HepG2 (cell line): ENCODE measurements around the gene RPS6KL1. TPM values are rescaled to one million over a fixed set of nuclear protein-coding genes. Genes with fewer than 3 reads are reported as not detected.
A peak's percentile ranks its signal among the peaks of the same experiment; 100 is the strongest.

ENCODE experiments used
- ATAC-seq: fragments of 200-7000 bp; cut with Tn5 transposase; 3 replicates; pipeline ENCODE4 v1.9.1; 2020; ENCODE audit warnings: mild to moderate bottlenecking, moderate library complexity
- BruUV-seq: library from RNA; stranded (reverse); fragments of 400-500 nt; replicated peaks from 2 replicates; lab custom pipeline; 2021; lab: Mats Ljungman, UMichigan
- CTCF ChIA-PET: fragments of 300-600 bp; formaldehyde crosslinking; extraction: SDS; loops from one replicate; lab custom pipeline; 2021; ENCODE audit warnings: low total read pairs, inconsistent platforms, low intra/inter-chr PET ratio; lab: Yijun Ruan, JAX
- POLR2A ChIA-PET: fragments of 350-600 bp; sonication (Branson Sonifier 250); formaldehyde crosslinking; loops from one replicate; lab custom pipeline; 2020; ENCODE audit warnings: antibody characterized with exemption, inconsistent platforms; lab: Yijun Ruan, JAX
- DNase-seq: peaks from one replicate; pipeline ENCODE4 v3.0.0-alpha.2; 2015; ENCODE audit warnings: low spot score
- FAIRE-seq: peaks from 3 replicates; lab custom pipeline; 2011; peaks lifted over from hg19 to GRCh38; lab: Jason Lieb, UNC
- H2AFZ ChIP-seq: one replicate; pipeline ENCODE4 v1.6.1; 2011; ENCODE audit warnings: low read length, inconsistent platforms
- H3K27ac ChIP-seq: fragments of 300-600 bp; 3 replicates; pipeline ENCODE4 v1.8.0; 2011; ENCODE audit warnings: mixed run types, mild to moderate bottlenecking, mixed read lengths, low read length, inconsistent platforms; ENCODE audit not compliant: insufficient read depth; ENCODE audit errors: extremely low read length
- H3K27me3 ChIP-seq, 2 experiments: fragments of 200-600 bp in 1 of 2; 2 replicates in 1 of 2; 3 replicates in 1 of 2; pipeline versions ENCODE4 v1.6.0 to v1.8.0; 2011; ENCODE audit warnings: low read length in 2 of 2, mild to moderate bottlenecking in 2 of 2, moderate library complexity in 2 of 2, inconsistent platforms in 1 of 2; ENCODE audit not compliant: insufficient read depth in 2 of 2, control insufficient read depth in 1 of 2
- H3K36me3 ChIP-seq, 2 experiments: fragments of 200-600 bp in 1 of 2; replicated peaks in 1 of 2; 2 replicates in 1 of 2; 3 replicates in 1 of 2; pipeline versions ENCODE4 v1.5.1 to v1.8.0; 2011; ENCODE audit warnings: low read length in 2 of 2, inconsistent platforms in 1 of 2; ENCODE audit not compliant: insufficient read depth in 2 of 2, control insufficient read depth in 1 of 2
- H3K4me1 ChIP-seq: 2 replicates; pipeline ENCODE4 v1.5.1; 2012; ENCODE audit warnings: low read length, inconsistent platforms; ENCODE audit not compliant: insufficient read depth
- H3K4me2 ChIP-seq: 2 replicates; pipeline ENCODE4 v1.6.0; 2011; ENCODE audit warnings: low read depth, low read length, inconsistent platforms
- H3K4me3 ChIP-seq, 3 experiments: fragments of 200-600 bp in 1 of 3; sonication (generic), shearing (Covaris generic) in 1 of 3; replicated peaks in 1 of 3; 2 replicates each; pipeline ENCODE4 v1.5.1; 2011 to 2016; ENCODE audit warnings: low read length in 3 of 3, inconsistent platforms in 2 of 3, low read depth in 2 of 3, mild to moderate bottlenecking in 2 of 3, control low read depth in 1 of 3, mixed read lengths in 1 of 3; ENCODE audit not compliant: insufficient read depth in 1 of 3
- H3K79me2 ChIP-seq: one replicate; pipeline ENCODE4 v1.6.1; 2011; ENCODE audit warnings: low read length, inconsistent platforms; ENCODE audit not compliant: insufficient read depth
- H3K9ac ChIP-seq: 2 replicates; pipeline ENCODE4 v1.6.0; 2011; ENCODE audit warnings: mild to moderate bottlenecking, low read depth, low read length, inconsistent platforms; ENCODE audit not compliant: insufficient read depth
- H3K9me3 ChIP-seq: 2 replicates; pipeline ENCODE4 v1.5.1; 2012; ENCODE audit warnings: mild to moderate bottlenecking, low read length
- H4K20me1 ChIP-seq: 2 replicates; pipeline ENCODE4 v1.6.0; 2011; ENCODE audit warnings: inconsistent platforms, mild to moderate bottlenecking, low read length, moderate library complexity; ENCODE audit not compliant: insufficient read depth
- AFF4 ChIP-seq: sonication (generic); formaldehyde crosslinking; IDR thresholded peaks from 2 replicates; pipeline ENCODE4 v1.4.0; 2020; ENCODE audit warnings: missing genetic modification reagents
- AGO2 ChIP-seq: fragments of 200-400 bp; formaldehyde crosslinking; optimal IDR thresholded peaks from 2 replicates; pipeline ENCODE3; 2017; ENCODE audit warnings: mild to moderate bottlenecking, low read depth, low read length, moderate library complexity
- ASH2L ChIP-seq: fragments of 300-600, 200-600 bp; sonication (generic); IDR thresholded peaks from 2 replicates; pipeline ENCODE4 v1.7.0; 2017; ENCODE audit warnings: low read depth, mild to moderate bottlenecking, moderate library complexity, mixed read lengths, low read length; ENCODE audit not compliant: insufficient read length
- ATAD3A ChIP-seq: sonication (generic); formaldehyde crosslinking; IDR thresholded peaks from 2 replicates; pipeline ENCODE4 v1.4.0; 2020; ENCODE audit warnings: missing genetic modification reagents
- KDM5A ChIP-seq: fragments of 200-600 bp; sonication (generic); IDR thresholded peaks from 2 replicates; pipeline ENCODE4 v1.7.0; 2018; ENCODE audit warnings: antibody characterized with exemption, mild to moderate bottlenecking, low read length, borderline replicate concordance
- NFE2L1 ChIP-seq: sonication (generic); formaldehyde crosslinking; IDR thresholded peaks from 2 replicates; pipeline ENCODE4 v1.4.0; 2020; ENCODE audit warnings: missing genetic modification reagents, mild to moderate bottlenecking, borderline replicate concordance
- PCBP1 ChIP-seq: fragments of 200-400 bp; formaldehyde crosslinking; IDR thresholded peaks from 2 replicates; pipeline ENCODE4 v1.6.1; 2017; ENCODE audit warnings: mild to moderate bottlenecking, low read depth, low read length, borderline replicate concordance
- REXO4 ChIP-seq: sonication (generic); formaldehyde crosslinking; IDR thresholded peaks from 2 replicates; pipeline ENCODE4 v1.8.0; 2022; ENCODE audit warnings: missing genetic modification reagents, mild to moderate bottlenecking, borderline replicate concordance
- ZNF138 ChIP-seq: sonication (generic); formaldehyde crosslinking; IDR thresholded peaks from 2 replicates; pipeline ENCODE4 v1.5.0; 2020; ENCODE audit warnings: mild to moderate bottlenecking, low read depth, missing genetic modification reagents
- ZNF362 ChIP-seq: sonication (generic); formaldehyde crosslinking; IDR thresholded peaks from 2 replicates; pipeline ENCODE4 v1.4.0; 2020; ENCODE audit warnings: missing genetic modification reagents, mild to moderate bottlenecking, borderline replicate concordance
- ZNF431 ChIP-seq: sonication (generic); formaldehyde crosslinking; IDR thresholded peaks from 2 replicates; pipeline ENCODE4 v1.9.0; 2022; ENCODE audit warnings: missing genetic modification reagents, low read depth, mild to moderate bottlenecking, borderline replicate concordance
- ZSCAN5A ChIP-seq: sonication (generic); formaldehyde crosslinking; IDR thresholded peaks from 2 replicates; pipeline ENCODE4 v1.8.0; 2022; ENCODE audit warnings: mild to moderate bottlenecking, missing genetic modification reagents, borderline replicate concordance
- WGBS: methylation state at CpG from one replicate; pipeline ENCODE4 v1.1.6; 2017; ENCODE audit warnings: low lambda C conversion rate; 5-methylcytosine and 5-hydroxymethylcytosine counted together
- in situ Hi-C: cut with HindIII; loops from 2 replicates; pipeline ENCODE4 v1.10.0; 2017; ENCODE audit warnings: low pct_unique_long_range_greater_than_20kb; ENCODE audit not compliant: extremely low pct_ligation_motif_present
- intact Hi-C: fragments of 100-400 bp; cut with micrococcal nuclease; formaldehyde crosslinking; loops from one replicate; pipeline ENCODE4 v1.10.0; 2022; ENCODE audit not compliant: unreplicated experiment
- polyA plus RNA-seq, 8 experiments: library from polyadenylated mRNA; depleted of rRNA in 3 of 8; stranded (reverse) in 7 of 8; unstranded in 1 of 8; fragments of >200 nt; fragmentation: Illumina TruSeq in 4 of 8; extraction: Trizol in 4 of 8; gene quantifications; 2 replicates each; pipeline versions ENCODE4 v1.2.1 to v1.2.3, GENCODE V29; 2011 to 2016; ENCODE audit warnings: low read depth in 4 of 8, missing spikeins in 1 of 8, mixed read lengths in 1 of 8; ENCODE audit not compliant: insufficient read depth in 1 of 8
- total RNA-seq, 5 experiments: library from RNA; depleted of rRNA; stranded (reverse); fragments of >200 nt; fragmentation: Illumina TruSeq; extraction: Trizol; gene quantifications; 2 replicates each; pipeline ENCODE4 v1.2.3, GENCODE V29; 2016; ENCODE audit warnings: low read depth in 1 of 5
- TF ChIP-seq, protein P1 (sequence below): sonication (generic); formaldehyde crosslinking; IDR thresholded peaks from 2 replicates; pipeline ENCODE4 v1.8.0; 2022; ENCODE audit warnings: missing genetic modification reagents, mild to moderate bottlenecking, borderline replicate concordance

The RPS6KL1 gene
- total and polyA plus RNA-seq, 2 of the 13 experiments (the other 11 are each of a cell fraction or from before 2014, with no cell fraction given) = 6.5 to 11.5 TPM

DNA sequence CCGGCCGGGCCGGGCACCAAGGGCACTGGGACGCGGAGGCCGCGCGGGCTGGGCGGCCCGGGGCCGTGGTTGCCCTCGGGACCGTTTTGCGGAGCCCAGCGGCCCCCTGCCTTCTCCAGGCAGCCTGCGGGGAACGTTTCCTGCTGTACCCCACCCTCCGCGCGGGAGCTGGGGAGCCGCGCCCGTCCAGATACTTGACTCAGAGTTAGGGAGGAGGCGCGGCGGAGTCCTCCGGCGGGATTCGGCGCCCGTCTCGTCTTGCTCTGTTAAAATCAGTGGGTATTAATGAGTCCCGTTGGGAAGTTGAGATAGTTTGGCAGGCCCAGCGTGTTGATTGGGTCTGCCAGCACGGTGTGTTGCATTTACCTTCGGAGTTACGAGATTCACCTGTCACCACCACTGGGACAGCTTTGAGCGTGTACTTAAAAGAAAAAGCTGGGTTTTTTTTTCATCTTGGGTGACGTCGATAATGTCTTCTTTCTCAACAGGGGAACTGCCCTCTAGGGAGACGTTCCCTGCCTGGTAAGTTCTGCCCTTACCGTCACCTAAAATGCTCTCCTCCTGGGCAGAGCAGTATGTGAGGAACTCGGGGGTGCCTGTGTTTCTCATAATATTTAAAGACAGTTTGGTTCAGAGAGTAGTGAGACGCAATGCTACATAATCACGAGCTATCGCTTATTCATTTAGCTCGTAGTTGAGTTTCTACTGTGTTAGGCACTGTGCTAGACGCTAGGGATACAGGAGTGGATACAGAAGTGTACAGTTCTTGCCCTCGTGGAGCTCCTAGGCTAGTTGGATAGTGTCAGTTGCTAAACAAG, 40.7 kb downstream of the RPS6KL1 start:
- ChIA-PET POLR2A (interaction anchor here (1.0 to 9.2 kb wide), 8 partner anchors 15 to 244 kb away, joined by 3 to 84 read pairs (median 4); partner anchors contain the start of genes NEK9 and RPS6KL1), CTCF (no interaction called here)
- no peaks in the 10 kb centered on the region for H3K9me3 ChIP-seq
- H3K4me2 ChIP-seq = peak overlapping the region; percentile 94
- in situ Hi-C loops = no loop called here
- H3K4me1 ChIP-seq = peaks cover 70% of the 10 kb centered on the region
- H3K27me3 ChIP-seq = no peaks in the 10 kb centered on the region; a peak in 1 of 5 replicates
- intact Hi-C loops = no loop called here
- ATAC-seq (peak; percentile 52), DNase-seq (no peak), FAIRE-seq (no peak)
- peak overlapping the region; percentile 91 to 93 (median 93) for H3K4me3 ChIP-seq
- peaks cover 55% of the 10 kb centered on the region for H3K79me2 ChIP-seq
- peaks cover 30% of the 10 kb centered on the region for H4K20me1 ChIP-seq
- WGBS = under 1% methylated on average over 28 of the region's 49 CpGs
- BruUV-seq = no TSS peak
- H3K27ac ChIP-seq = peak overlapping the region; percentile 71
- peaks cover 0 to 5% of the 10 kb centered on the region in 2 experiments; a peak in 1 of 5 replicates for H3K36me3 ChIP-seq
- peak overlapping the region; percentile 86 for H3K9ac ChIP-seq
- no peak overlapping the region for H2AFZ ChIP-seq
- TF ChIP-seq KDM5A = peak; percentile 90; the same call in 1 of the 2 replicates
- no peak for TF ChIP-seq ATAD3A
- 0 out of 2 replicates have a peak, but pooled peaks have one; percentile 37 for TF ChIP-seq ZNF138 (CRISPR knock-in tag)
- TF ChIP-seq AFF4 = no peak
- TF ChIP-seq ZNF362 = 0 out of 2 replicates have a peak, but pooled peaks have one; percentile 17
- no peak for TF ChIP-seq PCBP1
- TF ChIP-seq AGO2 = peak; percentile 83
- TF ChIP-seq, protein P1, sequence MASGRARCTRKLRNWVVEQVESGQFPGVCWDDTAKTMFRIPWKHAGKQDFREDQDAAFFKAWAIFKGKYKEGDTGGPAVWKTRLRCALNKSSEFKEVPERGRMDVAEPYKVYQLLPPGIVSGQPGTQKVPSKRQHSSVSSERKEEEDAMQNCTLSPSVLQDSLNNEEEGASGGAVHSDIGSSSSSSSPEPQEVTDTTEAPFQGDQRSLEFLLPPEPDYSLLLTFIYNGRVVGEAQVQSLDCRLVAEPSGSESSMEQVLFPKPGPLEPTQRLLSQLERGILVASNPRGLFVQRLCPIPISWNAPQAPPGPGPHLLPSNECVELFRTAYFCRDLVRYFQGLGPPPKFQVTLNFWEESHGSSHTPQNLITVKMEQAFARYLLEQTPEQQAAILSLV (CRISPR knock-in tag) = 0 out of 2 replicates have a peak, but pooled peaks have one; percentile 12
- 0 out of 2 replicates have a peak, but pooled peaks have one; percentile 29 for TF ChIP-seq ZNF431 (CRISPR knock-in tag)
- no peak for TF ChIP-seq REXO4 (CRISPR knock-in tag)
- TF ChIP-seq NFE2L1 = no peak
- peak; percentile 55 for TF ChIP-seq ASH2L
- 0 out of 2 replicates have a peak, but pooled peaks have one; percentile 27 for TF ChIP-seq ZSCAN5A (CRISPR knock-in tag)
